CD14-positive monocyte (primary cell): Measurements from ENCODE around the gene GPATCH1. TPM values are rescaled to one million over a fixed set of nuclear protein-coding genes. Genes with fewer than 3 reads are reported as not detected.

Source experiments
- DNase-seq, 3 donors: peaks; one replicate each; pipeline ENCODE4 v3.0.0-alpha.2; 2011 to 2022
- H2AFZ ChIP-seq: 2 replicates; pipeline ENCODE4 v1.6.0; 2012; ENCODE audit warnings: mild to moderate bottlenecking, low read depth, low read length, inconsistent platforms; ENCODE audit not compliant: insufficient read depth, poor library complexity, severe bottlenecking
- H3K27ac ChIP-seq, 2 donors: 1 replicate in 1 of 2; 2 replicates in 1 of 2; pipeline ENCODE4 v1.5.1; 2012 to 2013; ENCODE audit warnings: low read length in 2 of 2, control low read depth in 1 of 2, inconsistent platforms in 1 of 2, low read depth in 1 of 2, mild to moderate bottlenecking in 1 of 2
- H3K27me3 ChIP-seq, 2 donors: one replicate each; pipeline versions ENCODE4 v1.6.0 to v1.6.1; 2011 to 2013; ENCODE audit warnings: low read length in 2 of 2; ENCODE audit not compliant: control insufficient read depth in 2 of 2, insufficient read depth in 2 of 2
- H3K36me3 ChIP-seq, 2 donors: replicated peaks in 1 of 2; 1 replicate in 1 of 2; 2 replicates in 1 of 2; pipeline versions ENCODE4 v1.5.1 to v1.6.1; 2012 to 2013; ENCODE audit warnings: low read length in 2 of 2, control low read depth in 1 of 2, inconsistent platforms in 1 of 2, mild to moderate bottlenecking in 1 of 2; ENCODE audit not compliant: insufficient read depth in 2 of 2, control insufficient read depth in 1 of 2
- H3K4me1 ChIP-seq, 2 donors: 1 replicate in 1 of 2; 2 replicates in 1 of 2; pipeline versions ENCODE4 v1.5.1 to v1.6.1; 2012 to 2013; ENCODE audit warnings: low read length in 2 of 2, control low read depth in 1 of 2, inconsistent platforms in 1 of 2, mild to moderate bottlenecking in 1 of 2, moderate library complexity in 1 of 2; ENCODE audit not compliant: insufficient read depth in 2 of 2, control insufficient read depth in 1 of 2
- H3K4me2 ChIP-seq: replicated peaks from 2 replicates; pipeline ENCODE3; 2012; ENCODE audit warnings: low read length, moderate library complexity, mild to moderate bottlenecking; ENCODE audit not compliant: poor library complexity, severe bottlenecking; ENCODE audit errors: extremely low read depth
- H3K4me3 ChIP-seq, 3 experiments: fragments of 200-600 bp in 1 of 3; sonication (generic) in 1 of 3; replicated peaks in 1 of 3; 1 replicate in 2 of 3; 2 replicates in 1 of 3; pipeline ENCODE4 v1.5.1; 2011 to 2013; ENCODE audit warnings: low read length in 3 of 3, mild to moderate bottlenecking in 3 of 3, control low read depth in 2 of 3, low read depth in 2 of 3, inconsistent platforms in 1 of 3, moderate library complexity in 1 of 3
- H3K79me2 ChIP-seq: 2 replicates; pipeline ENCODE4 v1.6.0; 2012; ENCODE audit warnings: mild to moderate bottlenecking, control low read depth, inconsistent platforms, low read length, moderate library complexity; ENCODE audit not compliant: insufficient read depth
- H3K9ac ChIP-seq: 2 replicates; pipeline ENCODE4 v1.6.0; 2017; ENCODE audit warnings: low read length, mild to moderate bottlenecking; ENCODE audit not compliant: insufficient read depth, poor library complexity, severe bottlenecking
- H3K9me3 ChIP-seq, 2 donors: replicated peaks in 1 of 2; 1 replicate in 1 of 2; 2 replicates in 1 of 2; pipeline versions ENCODE4 v1.5.1 to v1.6.1; 2012 to 2013; ENCODE audit warnings: low read length in 2 of 2, control low read depth in 1 of 2; ENCODE audit not compliant: control insufficient read depth in 1 of 2, insufficient read depth in 1 of 2
- H4K20me1 ChIP-seq: 2 replicates; pipeline ENCODE4 v1.6.0; 2012; ENCODE audit warnings: mild to moderate bottlenecking, low read length, control low read depth, moderate library complexity; ENCODE audit not compliant: insufficient read depth
- H3K27ac Mint-ChIP-seq, 7 donors: one replicate each; pipeline ENCODE4 v1.8.0; 2020; ENCODE audit warnings: mild to moderate bottlenecking in 7 of 7, mixed read lengths in 7 of 7, moderate library complexity in 6 of 7, inconsistent platforms in 2 of 7
- H3K27me3 Mint-ChIP-seq, 3 donors: one replicate each; pipeline ENCODE4 v1.8.0; 2021 to 2022; ENCODE audit warnings: low read depth in 3 of 3, mild to moderate bottlenecking in 3 of 3, mixed read lengths in 3 of 3, moderate library complexity in 3 of 3, inconsistent platforms in 1 of 3
- H3K36me3 Mint-ChIP-seq, 2 donors: one replicate each; pipeline ENCODE4 v1.8.0; 2020; ENCODE audit warnings: mixed read lengths in 2 of 2, inconsistent platforms in 1 of 2, mild to moderate bottlenecking in 1 of 2
- H3K4me1 Mint-ChIP-seq: one replicate; pipeline ENCODE4 v1.8.0; 2020; ENCODE audit warnings: mild to moderate bottlenecking, mixed read lengths
- H3K4me3 Mint-ChIP-seq, 2 donors: one replicate each; pipeline ENCODE4 v1.8.0; 2020; ENCODE audit warnings: mild to moderate bottlenecking in 2 of 2, mixed read lengths in 2 of 2, moderate library complexity in 1 of 2
- H3K9me3 Mint-ChIP-seq, 7 donors: one replicate each; pipeline ENCODE4 v1.8.0; 2020 to 2022; ENCODE audit warnings: mixed read lengths in 7 of 7, mild to moderate bottlenecking in 6 of 7, moderate library complexity in 6 of 7, inconsistent platforms in 2 of 7
- WGBS: methylation state at CpG from one replicate; pipeline ENCODE4 v1.1.5; 2013; ENCODE audit warnings: missing lambda C conversion rate; ENCODE audit not compliant: insufficient coverage; 5-methylcytosine and 5-hydroxymethylcytosine counted together
- intact Hi-C, 2 donors: fragments of 100-400 bp; cut with micrococcal nuclease; formaldehyde crosslinking; loops; one replicate each; pipeline versions ENCODE4 v1.15.0 to v1.15.1; 2023
- polyA plus RNA-seq, 3 donors: library from polyadenylated mRNA; depleted of rRNA in 1 of 3; unstranded in 2 of 3; stranded (reverse) in 1 of 3; fragments of 300-500 nt in 2 of 3; fragments of >200 nt in 1 of 3; fragmentation: Illumina TruSeq in 2 of 3; gene quantifications; 1 replicate in 2 of 3; 2 replicates in 1 of 3; pipeline ENCODE4 v1.2.3, GENCODE V29; 2012 to 2021
- TF ChIP-seq, protein P1 (sequence below): fragments of 200-600 bp; IDR thresholded peaks from one replicate; pipeline ENCODE4 v1.8.0; 2022; ENCODE audit warnings: antibody characterized with exemption, mild to moderate bottlenecking

GPATCH1 gene
- polyA plus RNA-seq, 3 donors, result 1.4 to 6.8 (median 4.0) TPM

DNA sequence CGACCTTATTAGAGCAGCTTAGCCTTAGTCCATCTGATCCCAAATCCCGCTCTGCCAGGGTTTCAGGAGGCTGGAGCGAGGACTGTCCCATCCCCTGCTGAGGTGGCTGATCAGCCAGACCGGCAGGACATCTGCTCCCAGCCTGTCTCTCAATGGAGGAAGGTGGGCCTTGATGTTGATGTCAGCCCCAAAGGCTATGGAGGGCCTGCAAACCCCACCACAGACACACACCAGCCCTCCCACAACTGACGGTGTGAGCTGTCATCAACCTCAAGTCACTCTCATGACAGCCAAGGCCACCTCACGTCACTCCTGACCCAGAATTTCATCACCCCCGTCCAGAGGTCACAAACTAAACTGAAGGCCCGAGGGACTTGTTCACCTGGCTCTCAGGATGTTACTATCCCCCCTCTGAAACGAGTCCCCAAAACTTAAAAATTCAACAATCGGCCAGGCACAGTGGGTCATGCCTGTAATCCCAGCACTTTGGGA, 41.8 kb upstream of the GPATCH1 start:
- Histone ChIP-seq H3K27ac (no peak overlapping the region), H3K9ac (no peak overlapping the region), H2AFZ (no peak overlapping the region), H3K79me2 (no peaks in the 10 kb centered on the region), H4K20me1 (no peaks in the 10 kb centered on the region), H3K4me1 (no peaks in the 10 kb centered on the region), H3K4me3 (no peak overlapping the region), H3K27me3 (peaks cover 0 to 4% of the 10 kb centered on the region in 2 donors), H3K9me3 (no peaks in the 10 kb centered on the region), H3K36me3 (no peaks in the 10 kb centered on the region), H3K4me2 (no peak overlapping the region)
- H3K36me3 Mint-ChIP-seq, result no peaks in the 10 kb centered on the region
- peaks cover 8% of the 10 kb centered on the region for H3K4me1 Mint-ChIP-seq
- peaks cover 0 to 7% (median 2%) of the 10 kb centered on the region in 7 donors for H3K9me3 Mint-ChIP-seq
- H3K27ac Mint-ChIP-seq, result no peak overlapping the region
- intact Hi-C loops, result no loop called here
- DNase-seq, result no peak
- WGBS, result 87% methylated on average over 7 of the region's 10 CpGs
- no peak overlapping the region for H3K4me3 Mint-ChIP-seq
- TF ChIP-seq, protein P1, sequence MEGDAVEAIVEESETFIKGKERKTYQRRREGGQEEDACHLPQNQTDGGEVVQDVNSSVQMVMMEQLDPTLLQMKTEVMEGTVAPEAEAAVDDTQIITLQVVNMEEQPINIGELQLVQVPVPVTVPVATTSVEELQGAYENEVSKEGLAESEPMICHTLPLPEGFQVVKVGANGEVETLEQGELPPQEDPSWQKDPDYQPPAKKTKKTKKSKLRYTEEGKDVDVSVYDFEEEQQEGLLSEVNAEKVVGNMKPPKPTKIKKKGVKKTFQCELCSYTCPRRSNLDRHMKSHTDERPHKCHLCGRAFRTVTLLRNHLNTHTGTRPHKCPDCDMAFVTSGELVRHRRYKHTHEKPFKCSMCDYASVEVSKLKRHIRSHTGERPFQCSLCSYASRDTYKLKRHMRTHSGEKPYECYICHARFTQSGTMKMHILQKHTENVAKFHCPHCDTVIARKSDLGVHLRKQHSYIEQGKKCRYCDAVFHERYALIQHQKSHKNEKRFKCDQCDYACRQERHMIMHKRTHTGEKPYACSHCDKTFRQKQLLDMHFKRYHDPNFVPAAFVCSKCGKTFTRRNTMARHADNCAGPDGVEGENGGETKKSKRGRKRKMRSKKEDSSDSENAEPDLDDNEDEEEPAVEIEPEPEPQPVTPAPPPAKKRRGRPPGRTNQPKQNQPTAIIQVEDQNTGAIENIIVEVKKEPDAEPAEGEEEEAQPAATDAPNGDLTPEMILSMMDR, result no peak
- H3K27me3 Mint-ChIP-seq, result peaks cover 14 to 42% (median 18%) of the 10 kb centered on the region in 3 donors

DNA sequence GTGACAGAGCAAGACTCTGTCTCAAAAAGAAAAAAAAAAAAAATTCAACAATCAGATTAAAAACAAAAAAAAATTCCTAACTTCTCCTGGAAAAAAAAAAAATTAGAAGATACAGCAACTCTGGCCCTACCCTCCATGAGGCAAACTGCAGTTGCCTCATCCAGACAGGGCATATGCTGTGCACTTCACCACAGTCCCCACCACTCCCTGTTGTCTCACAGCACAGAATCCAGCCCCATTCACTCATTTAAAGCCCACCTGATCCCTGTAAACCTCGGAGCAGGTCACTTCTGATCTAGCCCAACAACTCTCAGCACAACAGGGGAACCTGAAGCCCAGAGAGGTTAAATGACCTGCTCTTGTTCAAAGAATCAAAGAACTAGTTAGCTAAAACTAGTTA, 41.2 kb upstream of the GPATCH1 start:
- Mint-ChIP-seq H3K27ac (no peak overlapping the region), H3K27me3 (peaks cover 14 to 38% (median 18%) of the 10 kb centered on the region in 3 donors), H3K4me1 (peaks cover 8% of the 10 kb centered on the region), H3K4me3 (no peak overlapping the region), H3K36me3 (no peaks in the 10 kb centered on the region), H3K9me3 (peaks cover 0 to 8% (median 2%) of the 10 kb centered on the region in 7 donors)
- no peak overlapping the region for H2AFZ ChIP-seq
- DNase-seq, result no peak
- no peak overlapping the region for H3K4me2 ChIP-seq
- H3K27ac ChIP-seq, result no peak overlapping the region
- 100% methylated on average over 1 of the region's 1 CpG for WGBS
- H4K20me1 ChIP-seq, result no peaks in the 10 kb centered on the region
- no peak overlapping the region for H3K9ac ChIP-seq
- H3K9me3 ChIP-seq, result no peaks in the 10 kb centered on the region
- peaks cover 0 to 4% of the 10 kb centered on the region in 2 donors for H3K27me3 ChIP-seq
- TF ChIP-seq, protein P1, result no peak
- intact Hi-C loops, result no loop called here
- H3K4me3 ChIP-seq, result no peak overlapping the region
- no peaks in the 10 kb centered on the region for H3K36me3 ChIP-seq
- H3K4me1 ChIP-seq, result no peaks in the 10 kb centered on the region
- no peaks in the 10 kb centered on the region for H3K79me2 ChIP-seq
